Measurements from ENCODE around the gene ARL8B.
"Not testable (repeated sequence)": the region's sequence is repeated elsewhere in the genome, so short reads cannot be mapped to it uniquely, and the experiment has no call there.

ARL8B gene

GRCh38 chr3:5170975-5171374, 48.9 kb downstream of the ARL8B start:
- H3K36me3 ChIP-seq, result peaks cover 32 to 51% (median 50%) of the 10 kb centered on the region in 3 donors
- intact Hi-C loops (cut with DNase I; ENCODE audit: low total_unique reads), result no loop called here
- no peaks in the 10 kb centered on the region for H3K27me3 ChIP-seq
- no peak for TF ChIP-seq CTCF (IDR thresholded peaks at IDR 0.05)
- no peak overlapping the region for H3K27ac ChIP-seq
- peaks cover 0 to 19% (median 0%) of the 10 kb centered on the region in 4 donors for H3K4me1 ChIP-seq
- DNase-seq, result no peak
- no peaks in the 10 kb centered on the region for H3K9me3 ChIP-seq
- no peak overlapping the region for H3K4me3 ChIP-seq

GRCh38 chr3:5172018-5172417, 49.9 kb downstream of the ARL8B start:
- TF ChIP-seq CTCF (IDR thresholded peaks at IDR 0.05), result no peak
- Histone ChIP-seq H3K4me1 (peaks cover 0 to 19% (median 0%) of the 10 kb centered on the region in 4 donors), H3K27ac (no peak overlapping the region), H3K4me3 (no peak overlapping the region), H3K36me3 (peaks cover 35 to 60% (median 55%) of the 10 kb centered on the region in 3 donors), H3K27me3 (no peaks in the 10 kb centered on the region), H3K9me3 (no peaks in the 10 kb centered on the region)
- no peak for DNase-seq
- intact Hi-C loops (cut with DNase I; ENCODE audit: low total_unique reads), result no loop called here

- H3K36me3 ChIP-seq, result peaks cover 54 to 73% (median 61%) of the 10 kb centered on the region in 3 donors
- H3K27ac ChIP-seq; intact Hi-C loops (cut with DNase I; ENCODE audit: low total_unique reads): not testable (repeated sequence)
Observed at GRCh38 chr3:5179036-5179435, 56.9 kb downstream of the ARL8B start.

GRCh38 chr3:5181469-5182141, 59.5 kb downstream of the ARL8B start:
- Histone ChIP-seq H3K4me3 (no peak overlapping the region), H3K27me3 (no peaks in the 10 kb centered on the region), H3K27ac (no peak overlapping the region), H3K36me3 (peaks cover 37 to 53% (median 50%) of the 10 kb centered on the region in 3 donors), H3K4me1 (peaks cover 0 to 5% (median 2%) of the 10 kb centered on the region in 4 donors), H3K9me3 (no peaks in the 10 kb centered on the region)
- no peak for TF ChIP-seq CTCF (IDR thresholded peaks at IDR 0.05)
- no peak for DNase-seq
- intact Hi-C loops (cut with DNase I; ENCODE audit: low total_unique reads), result no loop called here

More at GRCh38 chr3:5179036-5179435, 56.9 kb downstream of the ARL8B start:
- not testable (repeated sequence) for DNase-seq, H3K9me3 ChIP-seq, H3K27me3 ChIP-seq, H3K4me1 ChIP-seq, H3K4me3 ChIP-seq

- peaks cover 24 to 38% (median 32%) of the 10 kb centered on the region in 3 donors for H3K36me3 ChIP-seq
- intact Hi-C loops (cut with DNase I; ENCODE audit: low total_unique reads); H3K4me3 ChIP-seq; H3K27me3 ChIP-seq; H3K27ac ChIP-seq; H3K9me3 ChIP-seq; DNase-seq; H3K4me1 ChIP-seq: not testable (repeated sequence)
Observed at GRCh38 chr3:5183714-5184113, 61.6 kb downstream of the ARL8B start.

- TF ChIP-seq CTCF (IDR thresholded peaks at IDR 0.05), result no peak
- Histone ChIP-seq H3K9me3 (no peaks in the 10 kb centered on the region), H3K27me3 (no peaks in the 10 kb centered on the region), H3K27ac (no peak overlapping the region), H3K36me3 (peaks cover 17 to 30% (median 25%) of the 10 kb centered on the region in 3 donors), H3K4me1 (peaks cover 0 to 18% (median 11%) of the 10 kb centered on the region in 4 donors), H3K4me3 (no peak overlapping the region)
- intact Hi-C loops (cut with DNase I; ENCODE audit: low total_unique reads), result no loop called here
- DNase-seq, result no peak
Observed at GRCh38 chr3:5184499-5184898, 62.4 kb downstream of the ARL8B start.

Data from tibial artery (tissue), 4 donors.